GM12891 (cell line): ENCODE data around the gene LBX2.

Source experiments
- PAX5 ChIP-seq: IDR thresholded peaks from 2 replicates; pipeline ENCODE4 v1.6.1; 2011; ENCODE audit warnings: low read length, moderate library complexity, mild to moderate bottlenecking; ENCODE audit not compliant: insufficient read depth, severe bottlenecking
- POLR2A ChIP-seq: IDR thresholded peaks from 2 replicates; pipeline ENCODE4 v1.6.1; 2011; ENCODE audit warnings: low read depth, low read length, control low read depth
- POLR2AphosphoS5 ChIP-seq: IDR thresholded peaks from 2 replicates; pipeline ENCODE4 v1.6.1; 2011; ENCODE audit warnings: low read depth, low read length, control low read depth
- POU2F2 ChIP-seq: IDR thresholded peaks from 2 replicates; pipeline ENCODE4 v1.6.1; 2011; ENCODE audit warnings: low read depth, mild to moderate bottlenecking, control low read depth, low read length, moderate library complexity
- SPI1 ChIP-seq: IDR thresholded peaks from 2 replicates; pipeline ENCODE4 v1.6.1; 2011; ENCODE audit warnings: low read depth, low read length, control low read depth
- TAF1 ChIP-seq: IDR thresholded peaks from 2 replicates; pipeline ENCODE4 v1.6.1; 2011; ENCODE audit warnings: low read depth, low read length, control low read depth

GRCh38 chr2:74531666-74532065 lies 32.3 kb upstream of the LBX2 start:
- TF ChIP-seq POLR2AphosphoS5: no peak
- no peak for TF ChIP-seq TAF1
- no peak for TF ChIP-seq POLR2A
- no peak for TF ChIP-seq SPI1
- no peak for TF ChIP-seq PAX5
- TF ChIP-seq POU2F2: no peak
